GM12878 (cell line): Measurements from ENCODE around the gene LOXL4.

ENCODE experiments used
- CTCF ChIP-seq, 3 experiments: IDR thresholded peaks in 2 of 3; conservative IDR thresholded peaks in 1 of 3; 2 replicates each; pipeline ENCODE4 v1.5.1; 2011; ENCODE audit warnings: low read depth in 3 of 3, low read length in 3 of 3, mild to moderate bottlenecking in 3 of 3, control low read depth in 2 of 3, moderate library complexity in 2 of 3, inconsistent platforms in 1 of 3, mixed read lengths in 1 of 3; ENCODE audit not compliant: control insufficient read depth in 2 of 3, insufficient read depth in 1 of 3; ENCODE audit errors: extremely low read depth in 1 of 3
- EP300 ChIP-seq, 2 experiments: fragments of 150-350 bp in 1 of 2; IDR thresholded peaks; 2 replicates each; pipeline ENCODE4 v1.6.1; 2011 to 2012; ENCODE audit warnings: low read depth in 2 of 2, low read length in 2 of 2, borderline replicate concordance in 1 of 2, improper control_type of control experiment in 1 of 2, inconsistent platforms in 1 of 2; ENCODE audit not compliant: control insufficient read depth in 1 of 2
- JUNB ChIP-seq: IDR thresholded peaks from 2 replicates; pipeline ENCODE4 v1.6.1; 2016; ENCODE audit warnings: antibody characterized with exemption, mild to moderate bottlenecking
- MAX ChIP-seq: IDR thresholded peaks from 2 replicates; pipeline ENCODE4 v1.6.1; 2012; ENCODE audit warnings: low read depth, low read length, improper control_type of control experiment
- MYC ChIP-seq: IDR thresholded peaks from 2 replicates; pipeline ENCODE4 v1.6.1; 2011; ENCODE audit warnings: mild to moderate bottlenecking, low read length, moderate library complexity, inconsistent platforms; ENCODE audit not compliant: insufficient read depth, insufficient replicate concordance, insufficient read length, severe bottlenecking
- POLR2A ChIP-seq: IDR thresholded peaks from 2 replicates; pipeline ENCODE4 v1.6.1; 2011; ENCODE audit warnings: low read depth, mild to moderate bottlenecking, low read length

- TF ChIP-seq POLR2A (no peak), MYC (no peak), CTCF (IDR thresholded peaks at IDR 0.05 in 2 of 3, conservative IDR thresholded peaks at IDR 0.05 in 1 of 3; ENCODE audit: control insufficient read depth in 2 of 3, extremely low read depth in 1 of 3, insufficient read depth in 1 of 3, low read depth in 3 of 3, low read length in 3 of 3) (no peak), MAX (no peak), EP300 (IDR thresholded peaks at IDR 0.05; ENCODE audit: borderline replicate concordance in 1 of 2, control insufficient read depth in 1 of 2, low read depth in 2 of 2, low read length in 2 of 2) (no peak), JUNB (no peak)
Observed at GRCh38 chr10:98251399-98251798, 16.6 kb downstream of the LOXL4 start.
